Measurements from ENCODE around the gene CAPN8.

DNA sequence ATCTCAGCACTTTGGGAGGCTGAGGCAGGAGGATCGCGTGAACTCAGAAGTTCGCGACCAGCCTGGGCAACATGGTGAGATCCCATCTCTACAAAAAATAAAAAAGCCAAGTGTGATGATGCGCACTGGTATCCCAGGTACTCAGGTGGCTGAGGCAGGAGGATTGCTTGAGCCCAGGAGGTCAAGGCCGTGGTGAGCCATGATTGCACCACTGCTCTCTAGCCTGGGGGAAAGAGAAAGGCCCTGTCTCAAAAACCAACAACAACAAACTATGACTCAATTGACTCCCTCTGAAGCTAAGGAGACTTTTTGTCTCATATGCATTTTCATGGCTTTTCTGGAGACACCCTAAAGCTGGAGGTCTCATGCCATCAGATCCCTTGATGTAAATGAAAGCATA is 153.4 kb downstream of the CAPN8 start:
- no peak for TF ChIP-seq CTCF (IDR thresholded peaks at IDR 0.05; ENCODE audit: borderline replicate concordance, extremely low read depth, low read length, poor library complexity, severe bottlenecking)
- no peak for TF ChIP-seq EZH2 (IDR thresholded peaks at IDR 0.05; ENCODE audit: borderline replicate concordance, low read depth, low read length, severe bottlenecking)

All from DND-41 (cell line).